GM23338 (cell line): Measurements from ENCODE around the gene ZNF488. TPM values are rescaled to one million over a fixed set of nuclear protein-coding genes. Genes with fewer than 3 reads are reported as not detected.
A peak's percentile ranks its signal among the peaks of the same experiment; 100 is the strongest.

Source experiments
- ATAC-seq: fragments of 200-7000 bp; cut with Tn5 transposase; 3 replicates; pipeline ENCODE4 v1.9.1; 2020
- DNase-seq: peaks from one replicate; pipeline ENCODE4 v3.0.0-alpha.2; 2015; ENCODE audit warnings: low spot score
- H2AFZ ChIP-seq: fragments of 200-600 bp; sonication (generic); 2 replicates; pipeline ENCODE4 v1.8.0; 2016; ENCODE audit warnings: antibody characterized with exemption, mild to moderate bottlenecking, moderate library complexity
- H3F3A ChIP-seq: fragments of 200-600 bp; sonication (generic); replicated peaks from 2 replicates; pipeline ENCODE4 v1.8.0; 2017; ENCODE audit warnings: antibody characterized with exemption, mixed run types, low read depth
- H3K27ac ChIP-seq: fragments of 200-600 bp; sonication (generic); 2 replicates; pipeline ENCODE4 v1.6.1; 2016; ENCODE audit warnings: low read depth
- H3K27me3 ChIP-seq: fragments of 200-600 bp; sonication (generic); 2 replicates; pipeline ENCODE4 v1.8.0; 2016; ENCODE audit warnings: mild to moderate bottlenecking, mixed run types, moderate library complexity; ENCODE audit not compliant: insufficient read depth
- H3K36me3 ChIP-seq: fragments of 200-600 bp; sonication (generic); 2 replicates; pipeline ENCODE4 v1.8.0; 2016; ENCODE audit warnings: mild to moderate bottlenecking; ENCODE audit not compliant: insufficient read depth
- H3K4me1 ChIP-seq: fragments of 200-600 bp; sonication (generic); 2 replicates; pipeline ENCODE4 v1.8.0; 2016; ENCODE audit warnings: mild to moderate bottlenecking, moderate library complexity; ENCODE audit not compliant: insufficient read depth
- H3K4me2 ChIP-seq: fragments of 200-600 bp; sonication (generic); 2 replicates; pipeline ENCODE4 v1.7.1; 2017; ENCODE audit warnings: mixed run types
- H3K4me3 ChIP-seq: fragments of 200-600 bp; sonication (generic); 2 replicates; pipeline ENCODE4 v1.6.1; 2016; ENCODE audit warnings: mixed run types
- H3K79me2 ChIP-seq: fragments of 200-600 bp; sonication (generic); replicated peaks from 2 replicates; pipeline ENCODE4 v1.8.0; 2017; ENCODE audit warnings: mild to moderate bottlenecking; ENCODE audit not compliant: insufficient read depth
- H3K9me2 ChIP-seq: fragments of 200-600 bp; sonication (generic); 2 replicates; pipeline ENCODE4 v1.8.0; 2017; ENCODE audit not compliant: insufficient read depth
- H4K20me1 ChIP-seq: fragments of 200-600 bp; sonication (generic); replicated peaks from 2 replicates; pipeline ENCODE4 v1.8.0; 2017; ENCODE audit warnings: mild to moderate bottlenecking; ENCODE audit not compliant: insufficient read depth
- H3K27ac Mint-ChIP-seq: 2 replicates; pipeline ENCODE4 v1.8.0; 2020; ENCODE audit warnings: inconsistent platforms, mild to moderate bottlenecking, moderate library complexity, mixed read lengths
- H3K27me3 Mint-ChIP-seq: 3 replicates; pipeline ENCODE4 v1.8.0; 2022; ENCODE audit warnings: low read depth, mild to moderate bottlenecking, moderate library complexity, mixed read lengths, inconsistent platforms; ENCODE audit not compliant: insufficient read depth, poor library complexity
- H3K36me3 Mint-ChIP-seq: 3 replicates; pipeline ENCODE4 v1.8.0; 2021; ENCODE audit warnings: low read depth, mild to moderate bottlenecking, inconsistent platforms, moderate library complexity, mixed read lengths
- H3K4me1 Mint-ChIP-seq: 3 replicates; pipeline ENCODE4 v1.8.0; 2020; ENCODE audit warnings: mild to moderate bottlenecking, inconsistent platforms, mixed read lengths
- H3K4me3 Mint-ChIP-seq: 3 replicates; pipeline ENCODE4 v1.8.0; 2021; ENCODE audit warnings: moderate library complexity, mild to moderate bottlenecking, inconsistent platforms, mixed read lengths
- H3K9me3 Mint-ChIP-seq: 3 replicates; pipeline ENCODE4 v1.8.0; 2020; ENCODE audit warnings: moderate library complexity, mild to moderate bottlenecking, inconsistent platforms, mixed read lengths
- CREB1 ChIP-seq: fragments of 250-450 bp; sonication (Bioruptor Pico); IDR thresholded peaks from 2 replicates; pipeline ENCODE4 v1.5.0; 2020; ENCODE audit warnings: low read depth, mild to moderate bottlenecking, moderate library complexity
- JUNB ChIP-seq: IDR thresholded peaks from one replicate; pipeline ENCODE4 v1.6.1; 2016; ENCODE audit warnings: antibody characterized with exemption; ENCODE audit not compliant: unreplicated experiment
- NANOG ChIP-seq: IDR thresholded peaks from 2 replicates; pipeline ENCODE4 v1.6.1; 2016; ENCODE audit warnings: antibody characterized with exemption, borderline replicate concordance
- POLR2AphosphoS5 ChIP-seq: IDR thresholded peaks from 2 replicates; pipeline ENCODE4 v1.6.1; 2016; ENCODE audit warnings: antibody characterized with exemption, low read depth
- ZNF114 ChIP-seq: fragments of 250-450 bp; sonication (Bioruptor Pico); IDR thresholded peaks from 2 replicates; pipeline ENCODE4 v1.5.0; 2020; ENCODE audit warnings: mild to moderate bottlenecking, moderate library complexity
- ZNF331 ChIP-seq: fragments of 250-450 bp; sonication (Bioruptor Pico); IDR thresholded peaks from 2 replicates; pipeline ENCODE4 v1.5.0; 2020; ENCODE audit warnings: low read depth, mild to moderate bottlenecking, moderate library complexity
- polyA plus RNA-seq: library from polyadenylated mRNA; unstranded; fragments of >200 nt; fragmentation: Nextera tagmentation; extraction: Ambion mirVana; gene quantifications from 2 replicates; pipeline ENCODE4 v1.2.1, GENCODE V29; 2016
- total RNA-seq: library from RNA; depleted of rRNA; stranded (reverse); fragments of >200 nt; shearing (Covaris generic); gene quantifications from 2 replicates; pipeline ENCODE4 v1.2.3, GENCODE V29; 2014
- TF ChIP-seq, protein P1 (sequence below), 2 experiments: fragments of 200-600 bp in 1 of 2; sonication (generic) in 1 of 2; conservative IDR thresholded peaks; 2 replicates each; pipeline versions ENCODE4 v1.5.1 to v1.6.1; 2016 to 2017; ENCODE audit warnings: antibody characterized with exemption in 2 of 2, low read depth in 2 of 2, mild to moderate bottlenecking in 2 of 2, moderate library complexity in 1 of 2
- TF ChIP-seq, protein P2 (sequence below): fragments of 250-450 bp; sonication (Bioruptor Pico); IDR thresholded peaks from 2 replicates; pipeline ENCODE4 v1.5.0; 2020; ENCODE audit warnings: mild to moderate bottlenecking, moderate library complexity

ZNF488 gene
- total and polyA plus RNA-seq, 2 experiments from 2014 or later = 2.5 to 5.2 TPM

DNA sequence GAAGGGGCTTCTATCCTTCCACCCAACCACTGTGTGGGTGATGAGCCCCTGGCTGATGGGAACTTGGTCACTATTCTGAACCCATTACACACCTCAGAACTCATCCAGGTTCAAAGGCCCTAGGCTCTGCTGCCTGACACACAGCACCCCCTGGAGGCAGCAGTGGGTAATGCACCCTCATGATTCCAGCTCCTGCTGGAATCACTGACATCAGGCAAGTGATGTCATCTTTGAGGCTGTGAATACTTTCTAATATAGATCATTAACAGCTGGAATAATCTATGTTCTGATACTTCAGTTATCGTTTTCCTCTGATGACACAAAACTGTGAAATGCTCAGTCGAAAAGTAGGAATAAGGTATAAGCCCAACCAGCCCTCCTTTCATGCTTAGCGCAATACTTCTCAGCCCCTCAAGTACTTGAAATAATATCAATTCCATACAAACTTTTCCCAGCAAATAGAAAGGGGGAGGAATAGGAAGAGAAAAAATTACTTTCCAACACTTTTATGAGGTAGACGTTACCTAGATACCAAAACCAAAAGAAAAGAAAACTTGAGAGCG lies 43.4 kb downstream of the ZNF488 start:
- Histone ChIP-seq H2AFZ (no peak overlapping the region), H3K9me2 (no peaks in the 10 kb centered on the region), H4K20me1 (no peaks in the 10 kb centered on the region), H3K27ac (no peak overlapping the region), H3K79me2 (no peaks in the 10 kb centered on the region), H3K4me1 (peaks cover 7% of the 10 kb centered on the region; the same call in 1 of the 2 replicates), H3K4me3 (no peak overlapping the region), H3K36me3 (no peaks in the 10 kb centered on the region), H3K27me3 (no peaks in the 10 kb centered on the region), H3K4me2 (no peak overlapping the region), H3F3A (no peaks in the 10 kb centered on the region)
- H3K27me3 Mint-ChIP-seq = peaks cover 8% of the 10 kb centered on the region
- peak; percentile 43; the same call in 1 of the 2 replicates for TF ChIP-seq CREB1
- no peak for TF ChIP-seq POLR2AphosphoS5
- no peak for TF ChIP-seq ZNF331 (CRISPR knock-in tag)
- TF ChIP-seq, protein P1, sequence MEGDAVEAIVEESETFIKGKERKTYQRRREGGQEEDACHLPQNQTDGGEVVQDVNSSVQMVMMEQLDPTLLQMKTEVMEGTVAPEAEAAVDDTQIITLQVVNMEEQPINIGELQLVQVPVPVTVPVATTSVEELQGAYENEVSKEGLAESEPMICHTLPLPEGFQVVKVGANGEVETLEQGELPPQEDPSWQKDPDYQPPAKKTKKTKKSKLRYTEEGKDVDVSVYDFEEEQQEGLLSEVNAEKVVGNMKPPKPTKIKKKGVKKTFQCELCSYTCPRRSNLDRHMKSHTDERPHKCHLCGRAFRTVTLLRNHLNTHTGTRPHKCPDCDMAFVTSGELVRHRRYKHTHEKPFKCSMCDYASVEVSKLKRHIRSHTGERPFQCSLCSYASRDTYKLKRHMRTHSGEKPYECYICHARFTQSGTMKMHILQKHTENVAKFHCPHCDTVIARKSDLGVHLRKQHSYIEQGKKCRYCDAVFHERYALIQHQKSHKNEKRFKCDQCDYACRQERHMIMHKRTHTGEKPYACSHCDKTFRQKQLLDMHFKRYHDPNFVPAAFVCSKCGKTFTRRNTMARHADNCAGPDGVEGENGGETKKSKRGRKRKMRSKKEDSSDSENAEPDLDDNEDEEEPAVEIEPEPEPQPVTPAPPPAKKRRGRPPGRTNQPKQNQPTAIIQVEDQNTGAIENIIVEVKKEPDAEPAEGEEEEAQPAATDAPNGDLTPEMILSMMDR (conservative IDR thresholded peaks at IDR 0.05; ENCODE audit: low read depth in 2 of 2) = peak; percentile 91 to 95
- no peaks in the 10 kb centered on the region for H3K9me3 Mint-ChIP-seq
- no peaks in the 10 kb centered on the region for H3K36me3 Mint-ChIP-seq
- peak overlapping the region; percentile 5; the same call in 1 of the 2 replicates for H3K27ac Mint-ChIP-seq
- ATAC-seq (peak; percentile 83), DNase-seq (peak; percentile 69)
- peaks cover 27% of the 10 kb centered on the region for H3K4me1 Mint-ChIP-seq
- H3K4me3 Mint-ChIP-seq = no peak overlapping the region

DNA sequence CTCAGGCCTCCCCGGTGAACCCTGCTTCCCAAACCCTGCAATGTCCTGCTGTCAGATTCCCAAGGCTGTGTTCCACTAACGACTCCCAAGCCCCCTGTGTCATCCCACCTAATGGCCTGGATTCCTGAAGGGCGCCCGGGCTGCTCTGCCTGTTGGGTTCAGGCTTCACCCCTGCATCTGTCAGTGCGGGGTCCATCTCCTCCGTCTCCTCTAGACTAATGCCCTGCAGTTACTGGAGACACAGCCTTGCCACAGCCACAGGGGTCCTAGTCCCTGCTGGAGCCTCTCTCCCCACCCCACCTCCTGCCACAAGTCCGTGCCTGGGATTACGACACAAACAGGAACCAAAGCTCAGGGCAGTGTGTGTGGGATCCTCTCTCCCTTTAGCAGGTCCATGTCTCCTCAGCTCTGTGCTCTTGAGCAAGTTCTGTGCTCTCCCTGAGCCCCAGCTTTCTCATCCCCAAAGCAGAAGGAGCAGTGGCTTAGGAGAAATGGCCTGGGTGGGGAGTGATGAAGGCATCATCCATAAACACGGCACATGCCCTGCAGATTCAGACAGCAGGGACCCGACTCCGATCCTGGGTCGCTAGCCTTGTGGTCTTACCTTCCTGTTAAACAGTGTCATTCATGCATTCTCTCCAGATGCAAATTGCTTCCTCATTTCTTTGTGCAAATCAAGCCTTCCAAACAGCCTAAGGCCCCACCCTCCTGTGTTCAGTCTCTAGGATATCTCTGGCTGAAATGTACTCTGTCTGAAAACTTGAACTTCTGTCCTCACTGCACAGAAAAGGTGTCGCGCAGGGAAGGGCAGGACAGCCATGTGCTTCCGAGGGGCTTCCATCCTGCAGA lies 44.1 kb downstream of the ZNF488 start:
- Mint-ChIP-seq H3K27me3 (peaks cover 8% of the 10 kb centered on the region), H3K4me3 (no peak overlapping the region), H3K9me3 (no peaks in the 10 kb centered on the region), H3K27ac (peak overlapping the region; percentile 5; the same call in 1 of the 2 replicates), H3K36me3 (no peaks in the 10 kb centered on the region), H3K4me1 (peaks cover 27% of the 10 kb centered on the region)
- no peaks in the 10 kb centered on the region for H3F3A ChIP-seq
- peak overlapping the region; percentile 11; the same call in 1 of the 2 replicates for H2AFZ ChIP-seq
- H3K36me3 ChIP-seq = no peaks in the 10 kb centered on the region
- no peak overlapping the region for H3K27ac ChIP-seq
- no peaks in the 10 kb centered on the region for H3K79me2 ChIP-seq
- ATAC-seq = peak; percentile 34
- no peak overlapping the region for H3K4me2 ChIP-seq
- no peak overlapping the region for H3K4me3 ChIP-seq
- DNase-seq = no peak
- no peaks in the 10 kb centered on the region for H3K27me3 ChIP-seq
- H3K4me1 ChIP-seq = peaks cover 7% of the 10 kb centered on the region; the same call in 1 of the 2 replicates
- H3K9me2 ChIP-seq = no peaks in the 10 kb centered on the region
- H4K20me1 ChIP-seq = no peaks in the 10 kb centered on the region
- TF ChIP-seq ZNF114 (CRISPR knock-in tag) (no peak), CREB1 (no peak), NANOG (no peak), ZNF331 (CRISPR knock-in tag) (no peak), JUNB (no peak)
- TF ChIP-seq, protein P2, sequence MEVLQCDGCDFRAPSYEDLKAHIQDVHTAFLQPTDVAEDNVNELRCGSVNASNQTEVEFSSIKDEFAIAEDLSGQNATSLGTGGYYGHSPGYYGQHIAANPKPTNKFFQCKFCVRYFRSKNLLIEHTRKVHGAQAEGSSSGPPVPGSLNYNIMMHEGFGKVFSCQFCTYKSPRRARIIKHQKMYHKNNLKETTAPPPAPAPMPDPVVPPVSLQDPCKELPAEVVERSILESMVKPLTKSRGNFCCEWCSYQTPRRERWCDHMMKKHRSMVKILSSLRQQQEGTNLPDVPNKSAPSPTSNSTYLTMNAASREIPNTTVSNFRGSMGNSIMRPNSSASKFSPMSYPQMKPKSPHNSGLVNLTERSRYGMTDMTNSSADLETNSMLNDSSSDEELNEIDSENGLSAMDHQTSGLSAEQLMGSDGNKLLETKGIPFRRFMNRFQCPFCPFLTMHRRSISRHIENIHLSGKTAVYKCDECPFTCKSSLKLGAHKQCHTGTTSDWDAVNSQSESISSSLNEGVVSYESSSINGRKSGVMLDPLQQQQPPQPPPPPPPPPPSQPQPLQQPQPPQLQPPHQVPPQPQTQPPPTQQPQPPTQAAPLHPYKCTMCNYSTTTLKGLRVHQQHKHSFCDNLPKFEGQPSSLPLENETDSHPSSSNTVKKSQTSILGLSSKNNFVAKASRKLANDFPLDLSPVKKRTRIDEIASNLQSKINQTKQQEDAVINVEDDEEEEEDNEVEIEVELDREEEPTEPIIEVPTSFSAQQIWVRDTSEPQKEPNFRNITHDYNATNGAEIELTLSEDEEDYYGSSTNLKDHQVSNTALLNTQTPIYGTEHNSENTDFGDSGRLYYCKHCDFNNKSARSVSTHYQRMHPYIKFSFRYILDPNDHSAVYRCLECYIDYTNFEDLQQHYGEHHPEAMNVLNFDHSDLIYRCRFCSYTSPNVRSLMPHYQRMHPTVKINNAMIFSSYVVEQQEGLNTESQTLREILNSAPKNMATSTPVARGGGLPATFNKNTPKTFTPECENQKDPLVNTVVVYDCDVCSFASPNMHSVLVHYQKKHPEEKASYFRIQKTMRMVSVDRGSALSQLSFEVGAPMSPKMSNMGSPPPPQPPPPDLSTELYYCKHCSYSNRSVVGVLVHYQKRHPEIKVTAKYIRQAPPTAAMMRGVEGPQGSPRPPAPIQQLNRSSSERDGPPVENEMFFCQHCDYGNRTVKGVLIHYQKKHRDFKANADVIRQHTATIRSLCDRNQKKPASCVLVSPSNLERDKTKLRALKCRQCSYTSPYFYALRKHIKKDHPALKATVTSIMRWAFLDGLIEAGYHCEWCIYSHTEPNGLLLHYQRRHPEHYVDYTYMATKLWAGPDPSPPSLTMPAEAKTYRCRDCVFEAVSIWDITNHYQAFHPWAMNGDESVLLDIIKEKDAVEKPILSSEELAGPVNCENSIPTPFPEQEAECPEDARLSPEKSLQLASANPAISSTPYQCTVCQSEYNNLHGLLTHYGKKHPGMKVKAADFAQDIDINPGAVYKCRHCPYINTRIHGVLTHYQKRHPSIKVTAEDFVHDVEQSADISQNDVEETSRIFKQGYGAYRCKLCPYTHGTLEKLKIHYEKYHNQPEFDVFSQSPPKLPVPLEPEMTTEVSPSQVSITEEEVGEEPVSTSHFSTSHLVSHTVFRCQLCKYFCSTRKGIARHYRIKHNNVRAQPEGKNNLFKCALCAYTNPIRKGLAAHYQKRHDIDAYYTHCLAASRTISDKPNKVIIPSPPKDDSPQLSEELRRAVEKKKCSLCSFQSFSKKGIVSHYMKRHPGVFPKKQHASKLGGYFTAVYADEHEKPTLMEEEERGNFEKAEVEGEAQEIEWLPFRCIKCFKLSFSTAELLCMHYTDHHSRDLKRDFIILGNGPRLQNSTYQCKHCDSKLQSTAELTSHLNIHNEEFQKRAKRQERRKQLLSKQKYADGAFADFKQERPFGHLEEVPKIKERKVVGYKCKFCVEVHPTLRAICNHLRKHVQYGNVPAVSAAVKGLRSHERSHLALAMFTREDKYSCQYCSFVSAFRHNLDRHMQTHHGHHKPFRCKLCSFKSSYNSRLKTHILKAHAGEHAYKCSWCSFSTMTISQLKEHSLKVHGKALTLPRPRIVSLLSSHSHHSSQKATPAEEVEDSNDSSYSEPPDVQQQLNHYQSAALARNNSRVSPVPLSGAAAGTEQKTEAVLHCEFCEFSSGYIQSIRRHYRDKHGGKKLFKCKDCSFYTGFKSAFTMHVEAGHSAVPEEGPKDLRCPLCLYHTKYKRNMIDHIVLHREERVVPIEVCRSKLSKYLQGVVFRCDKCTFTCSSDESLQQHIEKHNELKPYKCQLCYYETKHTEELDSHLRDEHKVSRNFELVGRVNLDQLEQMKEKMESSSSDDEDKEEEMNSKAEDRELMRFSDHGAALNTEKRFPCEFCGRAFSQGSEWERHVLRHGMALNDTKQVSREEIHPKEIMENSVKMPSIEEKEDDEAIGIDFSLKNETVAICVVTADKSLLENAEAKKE (CRISPR knock-in tag) = no peak
- TF ChIP-seq, protein P1 (conservative IDR thresholded peaks at IDR 0.05; ENCODE audit: low read depth in 2 of 2) = no peak
